GM06990 (cell line): ENCODE data around the gene CASP8.

Experiments
- DNase-seq: peaks from one replicate; pipeline ENCODE4 v3.0.0-alpha.2; 2011; ENCODE audit not compliant: insufficient read length; ENCODE audit errors: extremely low read depth
- H3K27me3 ChIP-seq: replicated peaks from 2 replicates; pipeline ENCODE4 v1.6.0; 2011; ENCODE audit warnings: low read length; ENCODE audit not compliant: control insufficient read depth, insufficient read depth
- H3K36me3 ChIP-seq: 2 replicates; pipeline ENCODE4 v1.5.1; 2011; ENCODE audit warnings: low read length; ENCODE audit not compliant: control insufficient read depth, insufficient read depth
- H3K4me3 ChIP-seq: replicated peaks from 2 replicates; pipeline ENCODE4 v1.5.1; 2011; ENCODE audit warnings: low read depth, mild to moderate bottlenecking, control low read depth, low read length
- CTCF ChIP-seq: IDR thresholded peaks from 2 replicates; pipeline ENCODE4 v1.5.1; 2011; ENCODE audit warnings: low read length, control low read depth, mild to moderate bottlenecking, inconsistent platforms; ENCODE audit not compliant: insufficient read depth, poor library complexity, severe bottlenecking

CASP8 gene

GRCh38 chr2:201260302-201260800, at the start of gene CASP8:
CASP8 (plus strand) TSS chr2:201260536; CDS start chr2:201266487, 5,951 bp downstream.
- Histone ChIP-seq H3K4me3 (peak within 1 kb of the TSS; percentile 59), H3K27me3 (no peaks in the 10 kb centered on the region), H3K36me3 (no peaks in the 10 kb centered on the region)
- no peak for TF ChIP-seq CTCF
- DNase-seq, result no peak

GRCh38 chr2:201215963-201216362, 44.4 kb upstream of the CASP8 start:
- no peak for DNase-seq
- no peaks in the 10 kb centered on the region for H3K36me3 ChIP-seq
- H3K4me3 ChIP-seq, result no peak overlapping the region
- no peaks in the 10 kb centered on the region for H3K27me3 ChIP-seq
- no peak for TF ChIP-seq CTCF

GRCh38 chr2:201216918-201217317, 43.4 kb upstream of the CASP8 start:
- no peaks in the 10 kb centered on the region for H3K27me3 ChIP-seq
- no peak for DNase-seq
- H3K36me3 ChIP-seq, result no peaks in the 10 kb centered on the region
- TF ChIP-seq CTCF, result no peak
- H3K4me3 ChIP-seq, result no peak overlapping the region

DNA sequence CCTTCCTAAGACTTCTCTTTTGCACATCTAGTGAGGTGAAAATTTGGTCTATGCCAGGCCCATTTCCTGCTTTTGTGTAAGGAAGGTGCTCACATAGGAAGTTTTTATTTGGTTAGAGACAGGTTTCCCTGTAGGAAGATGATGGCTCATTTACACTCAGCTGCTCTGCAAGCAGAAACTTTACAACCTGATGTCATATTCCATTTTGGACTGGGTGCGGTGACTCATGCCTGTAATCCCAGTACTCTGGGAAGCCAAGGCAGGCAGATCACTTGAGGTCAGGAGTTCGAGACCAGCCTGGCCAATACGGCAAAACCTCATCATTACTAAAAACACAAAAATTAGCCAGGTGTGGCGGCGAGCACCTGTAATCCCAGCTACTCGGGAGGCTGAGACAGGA, 41.6 kb upstream of the CASP8 start:
- H3K4me3 ChIP-seq, result no peak overlapping the region
- DNase-seq, result no peak
- no peak for TF ChIP-seq CTCF
- no peaks in the 10 kb centered on the region for H3K36me3 ChIP-seq
- no peaks in the 10 kb centered on the region for H3K27me3 ChIP-seq

DNA sequence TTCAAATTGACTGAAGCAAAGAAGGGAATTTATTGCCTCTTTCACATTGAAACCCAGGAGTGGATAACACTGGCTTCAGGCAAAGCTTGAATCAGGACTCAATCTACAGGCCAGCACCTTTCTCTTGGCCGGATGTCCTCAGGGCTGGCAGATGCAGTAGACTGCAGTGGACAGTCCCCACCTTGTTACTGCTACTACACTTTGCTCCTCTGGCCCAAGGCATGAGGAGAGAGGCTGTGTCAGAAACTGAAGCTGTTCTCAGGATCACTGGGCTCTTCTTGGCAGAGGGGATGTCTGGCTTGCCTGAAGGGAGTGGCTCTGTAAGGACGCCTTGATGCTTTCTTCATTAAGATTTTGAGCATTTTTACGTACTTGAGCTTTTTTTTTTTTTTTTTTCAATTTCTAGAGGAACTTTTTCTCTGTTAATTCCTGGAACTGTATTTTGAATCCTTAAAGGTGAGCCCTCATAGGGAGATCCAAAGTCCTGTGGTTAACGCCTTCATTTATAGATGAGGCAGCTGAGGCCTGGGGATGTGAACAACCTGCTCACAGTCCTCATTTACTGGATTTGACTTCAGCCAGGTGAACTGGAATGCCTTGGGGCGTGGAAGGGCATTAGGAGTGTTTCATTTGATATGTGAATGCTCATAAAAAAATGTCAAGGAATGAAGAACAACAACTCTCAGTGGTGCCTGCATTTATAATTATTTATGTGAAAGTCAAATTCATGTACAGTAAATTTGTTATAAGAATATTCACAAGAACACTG, 40.8 kb upstream of the CASP8 start:
- DNase-seq, result no peak
- H3K27me3 ChIP-seq, result no peaks in the 10 kb centered on the region
- H3K36me3 ChIP-seq, result no peaks in the 10 kb centered on the region
- no peak overlapping the region for H3K4me3 ChIP-seq
- no peak for TF ChIP-seq CTCF
